ENCODE measurements around the gene CUL4B.
"Not testable (repeated sequence)": the region's sequence is repeated elsewhere in the genome, so short reads cannot be mapped to it uniquely, and the experiment has no call there.

CUL4B gene

DNA sequence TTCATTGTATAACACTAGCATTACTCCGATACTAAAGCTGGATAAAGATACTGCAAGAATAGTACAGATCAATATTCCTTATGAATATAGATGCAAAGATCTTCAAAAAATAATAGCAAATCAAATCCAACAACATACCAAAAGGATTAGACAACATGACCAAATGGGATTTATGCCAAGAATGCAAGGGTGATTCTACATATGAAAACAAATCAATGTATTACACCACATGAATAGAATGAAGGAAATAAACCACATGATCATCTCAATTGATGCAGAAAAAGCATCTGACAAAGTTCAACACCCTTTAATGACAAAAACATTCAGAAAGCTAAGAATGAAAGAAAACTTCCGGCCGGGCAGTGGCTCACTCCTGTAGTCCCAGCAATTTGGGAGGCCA, 42.8 kb downstream of the CUL4B start:
- no peak for DNase-seq

DNA sequence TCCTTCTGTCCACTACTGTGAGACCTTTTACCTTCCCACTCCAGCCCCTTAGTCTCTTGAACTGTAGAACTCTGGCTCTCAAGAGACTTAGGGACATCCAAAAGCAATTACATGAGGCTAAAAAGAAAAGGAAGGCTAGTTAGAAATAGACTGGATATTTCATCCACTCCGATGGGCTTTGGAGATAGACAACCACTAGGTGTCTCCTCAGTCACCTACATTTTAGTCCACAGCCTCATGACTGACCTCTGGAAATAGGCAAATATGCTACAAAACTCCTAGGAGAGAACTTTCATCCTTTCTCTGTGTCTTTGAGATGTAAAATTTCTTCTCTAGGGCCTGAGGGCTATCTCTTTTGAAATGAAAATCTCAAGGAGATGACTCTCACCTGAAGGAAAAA, 46.5 kb downstream of the CUL4B start:
- DNase-seq = no peak

DNA sequence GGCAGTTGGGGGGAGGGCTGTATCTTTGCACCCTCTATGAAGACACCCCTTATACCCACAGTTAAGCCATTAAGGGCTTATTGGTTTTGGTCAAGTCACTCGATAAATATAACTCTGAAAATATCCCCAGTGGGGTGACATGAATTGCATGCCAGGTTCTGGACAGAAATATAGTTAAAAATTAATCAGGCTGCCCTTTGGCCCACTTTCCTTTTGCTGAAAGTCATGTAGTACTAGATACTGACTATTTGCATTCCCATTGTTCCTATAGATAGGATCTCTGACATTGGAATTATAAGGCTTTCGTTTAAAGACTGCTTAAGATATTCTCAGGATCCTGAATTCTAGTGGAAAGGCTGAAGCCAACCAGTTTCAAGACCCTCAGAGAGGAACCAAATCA, 48.1 kb downstream of the CUL4B start:
- no peak for DNase-seq

DNA sequence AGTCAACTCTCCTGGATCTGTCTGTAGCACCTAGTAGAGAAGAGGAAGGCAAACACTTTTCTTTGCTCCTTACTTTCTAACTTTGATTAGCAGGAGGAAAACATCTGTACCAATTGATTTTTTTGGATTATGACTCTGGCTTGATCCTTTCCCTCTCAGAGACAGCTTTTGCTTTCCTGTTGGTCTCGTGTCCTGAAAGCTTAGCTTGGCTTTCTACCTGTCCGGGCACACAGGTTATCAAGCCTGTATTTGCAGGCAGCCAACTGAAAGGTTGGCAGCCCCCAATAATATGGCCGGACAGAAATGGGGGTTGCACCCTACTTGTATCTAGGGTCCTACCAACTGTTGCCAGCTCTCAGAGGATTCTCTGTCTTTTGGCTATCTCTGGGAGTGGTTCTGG, 48.5 kb downstream of the CUL4B start:
- DNase-seq = no peak

DNA sequence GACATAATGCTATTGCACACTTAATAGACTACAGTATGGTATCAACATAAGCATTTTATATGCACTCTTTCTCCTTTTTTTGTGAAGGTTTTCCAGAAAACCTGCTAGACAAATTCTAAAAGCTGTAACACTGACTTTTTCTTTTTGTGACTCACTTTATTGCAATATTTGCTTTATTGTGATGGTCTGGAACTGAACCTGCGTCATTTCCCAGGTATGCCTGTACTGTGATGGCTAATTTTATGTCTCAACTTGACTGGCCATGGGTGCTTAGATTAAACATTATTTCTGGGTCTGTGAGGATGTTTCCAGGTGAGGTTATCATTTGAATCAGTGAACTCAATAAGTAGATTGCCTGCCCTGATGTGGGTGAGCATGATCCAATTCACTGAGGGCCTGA, 56.2 kb downstream of the CUL4B start:
- DNase-seq = no peak

DNA sequence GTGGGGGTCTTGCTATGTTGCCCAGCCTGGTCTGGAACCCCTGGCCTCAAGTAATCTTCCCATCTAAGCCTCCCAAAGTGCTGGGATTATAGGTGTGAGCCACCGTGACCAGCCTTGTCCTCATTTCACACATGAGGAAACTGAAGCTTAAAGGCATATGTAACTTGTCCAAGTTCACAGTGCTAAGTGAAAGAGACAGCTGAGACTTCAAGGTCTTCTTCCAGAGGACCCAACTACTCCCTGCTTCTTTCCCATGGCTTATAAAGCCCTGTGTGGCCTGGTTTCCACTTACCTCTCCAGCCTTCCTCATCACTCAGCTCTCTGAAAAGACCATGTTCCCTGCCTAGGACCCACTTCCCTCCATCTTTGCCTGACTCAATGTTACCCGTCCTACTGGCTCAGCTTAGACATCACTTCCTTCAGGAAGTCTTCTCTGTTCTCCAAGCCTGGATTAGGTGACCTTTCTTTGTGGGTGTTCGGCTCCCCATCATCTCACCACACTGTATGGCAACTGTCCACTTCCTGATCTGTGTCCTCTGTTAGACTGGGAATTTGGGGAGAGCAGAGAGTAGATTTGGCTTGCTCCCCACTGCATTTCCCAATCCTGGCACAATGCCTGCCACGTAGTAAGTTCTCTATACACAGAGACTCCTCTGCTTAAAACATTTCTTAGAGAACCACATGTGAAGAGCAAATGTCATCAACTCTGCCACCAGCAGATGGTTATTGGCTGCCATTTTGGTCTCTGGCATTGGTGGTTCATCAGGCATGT, 61.3 kb downstream of the CUL4B start:
- no peak for DNase-seq

DNA sequence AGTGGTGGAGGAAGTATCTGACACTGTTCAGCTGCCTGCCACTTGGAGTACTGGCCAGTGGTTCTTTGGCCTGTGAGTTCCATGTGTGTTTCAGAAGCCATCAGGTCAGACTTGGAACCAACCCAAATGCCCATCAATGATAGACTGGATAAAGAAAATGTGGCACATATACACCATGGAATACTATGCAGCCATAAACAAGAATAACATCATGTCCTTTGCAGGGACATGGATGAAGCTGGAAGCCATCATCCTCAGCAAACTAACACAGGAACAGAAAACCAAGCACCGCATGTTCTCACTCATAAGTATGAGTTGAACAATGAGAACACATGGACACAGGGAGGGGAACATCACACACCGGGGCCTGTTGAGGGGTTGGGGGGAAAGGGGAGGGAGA, 70.6 kb downstream of the CUL4B start:
- DNase-seq = not testable (repeated sequence)

DNA sequence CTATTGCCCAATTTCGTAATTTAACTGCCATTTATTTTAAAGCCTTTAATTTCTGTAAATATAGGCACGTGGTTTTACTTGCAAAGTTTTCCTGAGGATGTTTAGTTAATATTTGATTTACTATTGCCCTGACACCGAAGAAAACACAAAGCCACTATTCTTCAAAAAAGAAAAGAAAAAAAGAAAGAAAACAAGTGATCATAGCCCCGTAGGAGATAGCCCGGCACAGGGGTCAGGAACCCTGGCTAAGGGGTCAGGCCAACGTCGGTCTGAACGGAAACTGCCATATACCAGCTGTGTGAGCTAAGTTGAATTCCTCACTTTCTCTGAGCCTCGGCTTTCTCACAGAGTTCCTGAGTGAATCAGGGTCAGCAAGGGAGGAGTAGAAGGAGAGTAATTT, 74.0 kb downstream of the CUL4B start:
- no peak for DNase-seq

DNA sequence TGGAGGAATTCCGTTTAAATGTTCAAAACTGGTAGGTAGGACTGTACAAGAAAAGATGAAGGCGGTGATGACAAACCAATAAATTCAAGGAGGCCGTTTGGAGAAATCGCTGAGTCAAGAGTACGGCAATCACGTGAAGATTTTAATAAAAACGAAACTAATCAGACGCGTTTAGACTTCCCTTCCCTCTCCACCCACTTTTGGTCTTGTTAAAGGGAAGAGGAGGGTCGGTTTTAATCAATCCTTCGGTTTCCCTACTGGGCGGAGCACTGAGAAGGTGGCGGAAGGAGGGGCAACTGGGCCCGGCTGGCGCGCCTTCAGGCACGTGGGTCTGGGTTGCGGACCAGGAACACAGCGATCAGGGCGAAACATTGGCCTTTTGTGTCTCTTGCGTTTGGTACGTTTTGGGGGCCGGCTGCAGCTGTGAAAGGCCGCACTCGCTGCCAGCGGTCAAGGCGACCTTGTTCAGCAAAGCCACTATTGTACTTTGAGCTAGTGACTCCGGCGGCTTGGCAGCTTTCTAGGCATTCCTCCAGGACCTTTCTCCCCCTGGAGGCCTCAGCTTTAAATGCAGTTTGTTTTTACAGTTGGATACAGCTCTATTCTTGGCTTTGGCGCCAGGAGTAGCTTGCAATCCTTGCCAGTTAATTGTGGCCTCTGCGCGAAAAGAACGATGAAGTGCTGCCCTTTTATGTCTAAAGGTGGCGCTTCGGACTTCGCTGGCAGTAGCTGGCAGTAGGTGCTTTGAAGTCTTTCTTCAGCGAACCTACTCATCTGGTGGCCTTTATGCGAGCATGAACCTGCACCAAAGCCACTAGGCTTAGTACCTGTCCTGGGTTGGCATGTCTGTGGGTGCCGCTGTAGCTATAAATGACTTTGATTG, 74.9 kb downstream of the CUL4B start:
- peak; percentile 73 for DNase-seq

DNA sequence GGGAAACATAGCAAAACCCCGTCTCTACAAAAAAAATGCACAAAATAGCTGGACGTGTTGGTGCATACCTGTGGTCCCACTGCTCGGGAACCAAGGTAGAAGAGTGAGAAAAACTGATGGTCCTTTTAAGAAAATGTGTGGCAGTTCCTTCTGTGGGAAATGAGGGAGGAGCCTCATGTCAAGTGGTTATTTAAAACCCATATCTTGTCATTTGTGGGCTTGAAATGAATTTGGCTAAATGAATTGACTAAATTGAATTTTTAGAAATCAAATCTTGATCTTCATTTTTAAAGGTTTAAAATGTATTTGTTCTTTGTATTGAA, 75.5 kb downstream of the CUL4B start:
- DNase-seq = no peak

DNA sequence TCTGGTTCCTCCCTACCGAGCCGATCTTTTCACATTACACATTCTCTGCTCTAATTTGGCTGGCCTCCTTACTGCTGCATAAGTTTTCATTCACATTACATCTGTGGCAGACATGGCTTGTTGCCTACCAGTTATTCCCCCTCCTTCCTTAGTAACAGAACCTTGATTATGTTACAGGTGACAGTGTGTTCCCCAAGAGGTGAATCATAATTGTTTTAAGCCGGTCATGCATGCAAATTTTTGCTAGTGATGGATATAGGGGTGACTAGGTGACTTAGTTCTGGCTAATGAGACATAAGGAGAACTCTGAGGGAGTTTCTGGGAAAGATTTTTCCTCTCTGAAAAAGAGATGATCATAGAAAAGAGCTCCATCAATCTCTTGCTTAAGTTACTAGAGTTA, 83.3 kb downstream of the CUL4B start:
- DNase-seq = no peak

DNA sequence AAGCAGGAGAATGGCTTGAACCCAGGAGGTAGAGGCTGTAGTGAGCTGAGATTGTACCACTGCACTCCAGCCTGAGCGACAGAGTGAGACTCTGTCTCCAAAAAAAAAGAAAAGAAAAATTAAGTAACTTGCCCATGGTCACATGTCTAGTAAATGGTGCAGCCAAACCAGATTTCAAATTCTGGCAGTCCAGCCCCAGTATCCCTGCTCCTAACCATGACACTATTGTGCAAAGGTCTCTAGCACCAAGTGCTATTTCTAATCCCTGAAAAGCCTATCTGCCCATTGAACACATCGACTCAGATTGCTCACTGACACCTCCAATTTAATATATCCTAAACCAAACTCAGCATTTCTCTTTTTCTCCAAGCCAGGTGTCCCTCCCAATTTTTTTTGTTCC, 84.0 kb downstream of the CUL4B start:
- no peak for DNase-seq

DNA sequence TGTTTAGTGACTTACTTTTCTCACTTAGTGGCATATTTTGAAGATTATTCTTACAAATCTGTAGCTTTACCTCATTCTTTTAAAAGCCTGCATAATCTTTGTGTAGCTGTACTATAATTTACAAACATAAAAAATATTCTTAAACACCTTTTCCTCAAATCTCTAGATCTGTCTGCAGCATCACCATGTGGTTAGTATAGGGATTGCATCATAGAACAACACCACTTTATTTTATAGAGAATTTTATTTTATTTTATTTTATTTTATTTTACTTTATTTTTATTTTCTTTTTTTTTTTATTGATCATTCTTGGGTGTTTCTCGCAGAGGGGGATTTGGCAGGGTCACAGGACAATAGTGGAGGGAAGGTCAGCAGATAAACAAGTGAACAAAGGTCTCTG, 85.3 kb downstream of the CUL4B start:
- not testable (repeated sequence) for DNase-seq

Measured in right forelimb (tissue), 1 donor.